SK-N-MC (cell line): Measurements from ENCODE around the gene CHAF1B.

ENCODE experiments used
- FOXP2 ChIP-seq: optimal IDR thresholded peaks from 2 replicates; pipeline ENCODE3; 2011; ENCODE audit warnings: mild to moderate bottlenecking, moderate library complexity; ENCODE audit not compliant: insufficient read depth; ENCODE audit errors: extremely low read length, control extremely low read depth
- POLR2AphosphoS5 ChIP-seq: IDR thresholded peaks from 2 replicates; pipeline ENCODE4 v1.6.1; 2012; ENCODE audit warnings: mild to moderate bottlenecking, low read depth, low read length, borderline replicate concordance

DNA sequence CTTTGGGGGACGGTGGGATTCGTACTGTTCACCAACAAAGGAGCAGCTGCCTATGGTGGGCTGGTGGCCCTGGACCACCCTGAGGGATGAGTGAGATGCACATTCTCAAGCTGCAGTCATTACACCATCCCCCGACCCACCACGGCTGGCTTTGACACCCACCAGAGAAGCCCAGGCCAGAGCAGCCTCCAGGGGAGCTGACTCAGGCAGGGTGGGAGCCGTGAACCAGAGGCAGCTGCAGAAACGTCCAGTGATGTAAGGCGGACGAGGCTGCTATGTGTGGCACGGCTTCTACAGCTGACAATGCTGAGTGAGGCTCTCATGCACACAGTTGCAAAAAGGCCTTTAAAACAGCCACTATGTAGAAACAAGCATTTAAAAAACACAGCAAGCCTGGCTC lies 40.1 kb downstream of the CHAF1B start:
- TF ChIP-seq POLR2AphosphoS5 (no peak), FOXP2 (no peak)
